NCI-H2081 treated with DMSO at 0.1 percent for 48 hours (cell line): ENCODE results near the gene TIMP2.
"Not testable (repeated sequence)": the region's sequence is repeated elsewhere in the genome, so short reads cannot be mapped to it uniquely, and the experiment has no call there.

Experiments
- DNase-seq: peaks from one replicate; lab custom pipeline; 2025; lab: John Stamatoyannopoulos, UW

Gene TIMP2

DNA sequence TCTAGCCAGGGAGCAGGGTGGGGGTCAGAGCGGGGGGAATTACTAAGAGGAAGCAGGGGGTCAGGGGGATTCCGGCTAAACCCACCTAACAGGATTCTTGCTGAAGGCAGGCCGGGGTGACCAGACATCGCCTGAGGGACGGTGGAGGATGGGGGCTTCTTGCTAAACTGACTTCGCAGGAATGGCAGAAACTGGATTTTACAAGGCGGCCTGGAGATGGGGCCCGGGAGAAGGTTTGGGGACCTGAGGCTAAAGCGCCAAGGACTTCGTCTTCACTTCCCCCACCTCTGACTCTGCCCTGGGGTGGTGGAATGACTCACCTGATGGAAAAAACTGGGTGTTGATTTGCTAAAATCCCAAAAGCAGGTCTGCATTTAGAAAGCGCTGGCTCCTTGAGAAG, 31.1 kb upstream of the TIMP2 start:
- no peak for DNase-seq

DNA sequence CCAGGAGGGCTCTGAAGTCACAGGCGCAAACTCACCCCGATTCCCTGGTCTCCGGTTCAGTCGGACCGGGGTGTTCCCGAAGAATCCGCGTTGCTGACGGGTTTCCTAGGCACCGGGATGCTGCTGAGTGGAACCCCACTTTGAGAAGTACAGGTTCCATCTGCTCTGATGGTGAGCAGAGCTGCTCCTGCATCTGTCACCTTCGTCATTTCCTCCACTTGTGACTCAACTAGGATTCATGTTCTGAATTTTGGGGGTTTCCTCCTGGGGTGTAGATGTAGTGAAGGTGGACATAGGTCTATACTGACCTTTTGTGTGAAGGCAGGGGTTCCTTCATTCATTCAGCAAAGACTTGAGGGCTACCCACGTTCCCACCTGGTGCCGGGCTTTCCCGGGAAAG, 29.5 kb upstream of the TIMP2 start:
- no peak for DNase-seq

DNA sequence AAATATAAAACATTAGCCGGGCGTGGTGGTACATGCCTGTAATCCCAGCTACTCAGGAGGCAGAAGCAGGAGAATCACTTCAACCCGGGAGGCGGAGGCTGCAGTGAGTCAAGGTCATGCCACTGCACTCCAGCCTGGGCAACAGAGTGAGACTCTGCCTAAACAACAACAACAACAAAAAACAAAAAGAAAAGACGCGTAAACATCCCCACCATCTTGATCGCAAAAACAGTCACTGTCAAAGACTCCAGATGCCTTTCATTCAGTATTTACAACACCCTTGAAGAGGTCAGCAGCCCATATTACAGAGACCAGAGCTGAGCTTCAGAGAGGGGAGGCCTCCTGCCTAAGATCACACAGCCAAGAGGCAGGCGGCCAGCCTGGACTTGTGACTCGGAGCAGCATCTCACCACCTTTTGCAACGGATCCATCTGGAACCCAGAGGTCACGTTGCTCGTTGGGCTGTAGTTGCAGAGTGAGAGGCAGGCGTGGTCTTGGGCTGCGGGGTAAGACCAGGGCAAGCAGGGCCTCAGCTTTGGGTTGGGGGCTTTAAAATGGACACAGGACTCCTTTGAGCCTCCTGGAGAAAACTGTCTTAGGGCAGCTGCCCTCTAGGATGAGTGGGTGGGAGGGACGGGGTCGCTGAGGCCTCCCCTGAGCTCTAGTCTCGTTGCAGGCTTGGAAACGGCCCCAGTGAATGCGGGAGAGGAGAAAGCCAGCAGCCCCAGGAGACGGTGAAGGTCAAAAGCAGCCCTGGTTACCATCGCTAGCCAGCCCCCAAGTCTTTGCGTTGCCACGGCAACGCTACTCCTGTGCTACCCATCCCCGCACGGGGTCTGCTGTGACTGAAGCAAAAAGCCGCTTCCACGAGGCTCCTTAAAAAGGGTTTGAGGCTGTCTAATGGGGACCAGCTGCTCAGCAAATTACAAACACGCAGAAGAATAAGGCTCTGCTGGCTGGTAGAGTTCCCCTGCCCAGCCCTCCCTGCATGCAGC, 28.5 kb upstream of the TIMP2 start:
- no peak for DNase-seq

DNA sequence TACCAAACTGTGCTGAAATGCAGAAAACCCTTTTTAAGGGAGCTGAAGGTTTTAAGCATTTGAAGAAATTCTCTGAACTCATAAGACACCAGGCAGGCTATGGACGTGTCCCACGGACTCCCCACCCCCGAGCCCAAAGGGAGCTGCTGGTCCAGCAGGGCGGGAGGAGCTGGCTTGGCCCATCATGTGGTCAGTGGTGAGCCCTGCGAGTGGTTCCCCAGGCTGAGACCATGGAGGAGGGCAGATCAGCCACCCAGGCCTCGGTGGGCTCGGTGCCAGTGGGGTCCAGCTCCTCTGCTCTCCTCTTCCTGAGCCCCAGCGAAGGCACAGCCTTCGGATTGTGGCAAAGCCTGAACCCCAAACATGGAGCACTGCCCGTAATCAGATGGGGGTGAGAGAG, 27.5 kb upstream of the TIMP2 start:
- no peak for DNase-seq

DNA sequence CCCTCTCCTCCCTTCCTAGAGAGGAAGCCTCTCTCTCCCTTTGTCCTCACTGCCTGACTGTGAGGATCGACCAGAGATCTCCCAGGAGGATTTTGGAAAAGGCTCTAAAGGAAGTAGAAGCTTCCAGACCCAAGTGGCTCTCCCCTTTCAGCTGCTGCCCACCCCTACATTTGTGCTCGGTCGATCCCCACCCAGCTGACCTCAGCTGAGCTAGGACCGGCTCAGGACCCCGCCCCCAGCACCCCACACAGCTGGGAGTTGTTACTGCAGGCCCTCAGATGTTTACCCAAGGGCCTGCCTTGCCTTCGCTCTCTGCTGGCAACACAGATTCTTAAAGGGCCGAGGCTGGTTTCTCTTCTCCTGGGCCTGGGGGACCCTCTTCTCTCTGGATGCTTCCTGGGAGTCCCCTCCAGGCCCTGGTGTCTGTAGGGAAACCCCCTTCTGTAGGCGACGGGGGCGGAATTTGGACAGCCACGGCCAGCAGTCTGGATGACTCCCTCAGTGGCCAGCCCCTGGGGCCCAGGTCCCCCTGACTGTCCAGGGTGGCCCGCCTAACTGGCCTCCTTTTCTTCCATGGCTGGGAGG, 26.9 kb upstream of the TIMP2 start:
- DNase-seq: no peak

DNA sequence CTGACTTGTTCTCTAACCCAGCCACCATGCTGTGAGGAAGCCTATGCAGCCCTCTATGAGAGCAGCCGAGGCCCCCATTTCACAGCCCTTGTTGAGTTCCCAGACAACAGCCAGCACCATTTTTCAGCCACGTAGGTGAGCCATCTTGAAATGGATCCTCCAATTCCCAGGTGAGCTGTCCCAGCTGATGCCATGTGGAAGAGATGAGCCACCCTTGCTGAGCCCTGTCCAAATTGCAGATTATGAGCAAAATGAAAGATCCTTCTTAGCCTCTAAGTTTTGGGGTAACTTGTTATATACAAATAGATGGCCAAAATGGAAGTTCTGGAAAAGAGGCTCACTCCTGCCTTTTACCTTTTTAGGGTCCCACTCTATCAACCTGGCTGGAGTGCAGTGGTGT, 25.7 kb upstream of the TIMP2 start:
- DNase-seq: no peak

DNA sequence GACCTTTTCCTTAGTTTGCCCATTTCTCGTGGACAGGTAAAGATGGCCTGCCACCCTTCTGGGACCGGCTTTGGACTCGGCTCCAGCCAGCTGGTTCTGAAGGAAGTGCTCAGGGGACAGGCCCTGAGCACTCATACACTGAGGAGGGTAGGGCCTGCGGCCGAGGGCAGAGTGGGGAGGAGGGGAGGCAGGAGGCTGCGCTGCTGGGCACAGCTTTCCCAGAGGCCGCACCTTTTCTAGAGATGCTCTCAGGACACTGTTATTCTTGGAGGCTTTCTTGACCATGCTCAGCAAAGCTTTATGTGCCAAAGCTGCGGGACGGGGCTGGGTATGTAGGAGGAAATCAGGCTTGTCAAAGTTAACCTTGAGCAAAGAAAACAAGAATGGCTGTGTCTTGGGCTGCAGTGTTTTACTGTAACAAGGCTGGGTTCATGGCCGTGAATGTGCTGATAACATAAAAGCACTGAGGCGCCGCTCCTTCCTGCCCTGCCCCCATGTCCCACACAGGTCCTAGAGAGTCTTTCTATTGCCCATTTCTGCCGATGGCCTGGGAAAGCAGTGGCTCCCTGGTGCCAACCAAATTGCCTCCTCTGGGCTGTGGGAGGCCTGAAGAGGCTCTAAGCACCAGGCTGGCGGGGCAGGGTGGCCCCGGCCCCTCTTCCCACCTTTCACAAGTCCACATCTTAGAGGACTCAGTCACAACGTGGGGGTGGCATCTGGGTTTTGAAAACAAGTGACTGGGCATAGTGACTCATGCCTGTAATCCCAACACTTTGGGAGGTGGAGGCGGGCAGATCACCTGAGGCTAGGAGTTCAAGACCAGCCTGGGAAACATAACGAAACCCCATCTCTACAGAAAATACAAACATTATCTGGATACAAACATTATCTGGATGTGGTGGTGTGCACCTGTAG, 22.3 kb upstream of the TIMP2 start:
- DNase-seq: no peak

DNA sequence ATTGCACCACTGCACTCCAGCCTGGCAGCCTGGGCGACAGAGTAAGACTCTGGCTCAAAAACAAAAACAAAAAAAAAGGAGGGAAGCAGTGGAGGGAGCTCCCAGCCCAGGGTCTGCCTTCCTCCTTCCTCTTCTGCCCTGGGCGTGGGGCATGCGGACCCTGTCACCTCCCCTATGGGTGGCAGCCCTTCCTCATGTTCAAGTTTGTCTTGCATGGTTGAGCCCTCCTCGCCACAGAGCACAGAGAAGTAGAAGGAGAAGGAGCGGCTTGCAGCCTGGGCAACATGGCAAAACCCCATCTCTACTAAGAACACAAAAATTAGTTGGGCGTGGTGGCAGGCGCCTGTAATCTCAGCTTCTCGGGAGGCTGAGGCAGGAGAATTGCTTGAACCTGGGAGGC, 21.4 kb upstream of the TIMP2 start:
- no peak for DNase-seq

DNA sequence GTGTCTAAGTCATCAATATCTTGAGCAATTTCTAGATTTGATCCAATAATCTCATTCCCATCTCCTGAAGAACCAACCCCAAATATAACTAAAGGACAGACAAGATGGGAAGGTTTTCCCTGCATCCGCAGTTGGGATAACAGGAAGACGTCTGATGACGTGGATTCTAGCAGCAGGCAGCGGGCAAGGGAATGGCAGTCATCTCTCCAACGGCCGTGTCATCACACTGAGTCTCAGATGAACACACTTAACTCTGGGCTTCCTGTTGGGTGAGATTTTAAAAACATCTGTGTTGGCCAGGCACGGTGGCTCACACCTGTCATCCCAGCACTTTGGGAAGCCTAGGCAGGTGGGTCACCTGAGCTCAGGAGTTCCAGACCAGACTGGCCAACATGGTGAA, 20.9 kb upstream of the TIMP2 start:
- no peak for DNase-seq

DNA sequence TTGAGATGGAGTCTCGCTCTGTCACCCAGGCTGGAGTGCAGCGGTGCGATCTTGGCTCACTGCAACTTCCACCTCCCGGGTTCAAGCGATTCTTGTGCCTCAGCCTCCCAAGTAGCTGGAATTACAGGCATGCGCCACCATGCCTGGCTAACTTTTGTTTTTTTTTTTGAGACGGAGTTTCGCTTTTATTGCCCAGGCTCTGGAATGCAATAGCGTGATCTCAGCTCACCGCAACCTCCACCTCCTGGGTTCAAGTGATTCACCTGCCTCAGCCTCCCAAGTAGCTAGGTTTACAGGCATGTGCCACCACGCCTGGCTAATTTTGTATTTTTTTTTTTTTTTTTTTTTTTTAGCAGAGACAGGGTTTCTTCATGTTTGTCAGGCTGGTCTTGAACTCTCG, 20.3 kb upstream of the TIMP2 start:
- DNase-seq: not testable (repeated sequence)

DNA sequence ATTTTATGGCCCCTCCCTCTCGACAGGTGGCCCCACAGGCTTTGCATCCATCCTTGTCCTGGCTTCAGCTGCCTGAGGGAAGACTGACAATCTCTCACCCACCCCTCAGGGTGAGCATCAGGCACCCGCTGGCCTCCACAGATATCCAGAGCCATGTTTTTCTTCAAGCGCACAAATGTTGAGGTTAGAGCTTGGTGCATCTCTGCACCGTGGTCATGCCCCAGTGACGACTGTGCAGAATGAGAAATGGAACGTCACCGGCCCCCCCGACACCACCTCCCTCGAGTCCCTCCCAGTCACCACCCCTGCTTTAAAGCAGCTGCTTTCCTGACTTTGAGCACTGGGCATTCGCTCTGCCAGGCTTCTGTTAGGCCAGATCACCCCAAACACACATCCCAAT, 19.8 kb upstream of the TIMP2 start:
- DNase-seq: no peak

DNA sequence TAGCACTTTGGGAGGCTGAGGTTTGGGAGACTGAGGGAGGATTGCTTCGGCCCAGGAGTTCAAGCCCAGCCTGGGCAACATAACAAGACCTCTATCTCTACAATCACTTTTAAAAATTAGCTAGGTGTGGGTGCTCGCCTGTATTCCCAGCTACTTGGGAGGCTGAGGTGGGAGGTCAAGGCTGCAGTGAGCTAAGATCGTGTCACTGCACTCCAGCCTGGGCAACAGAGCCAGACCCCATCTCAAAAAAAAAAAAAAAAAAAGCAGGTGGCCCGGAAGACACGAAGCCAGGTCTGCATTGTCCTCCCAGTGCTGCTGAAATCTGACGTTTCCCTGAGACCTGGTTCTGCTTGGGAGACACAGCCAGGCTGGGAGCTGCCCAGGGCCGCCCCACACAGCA, 18.8 kb upstream of the TIMP2 start:
- DNase-seq: no peak

DNA sequence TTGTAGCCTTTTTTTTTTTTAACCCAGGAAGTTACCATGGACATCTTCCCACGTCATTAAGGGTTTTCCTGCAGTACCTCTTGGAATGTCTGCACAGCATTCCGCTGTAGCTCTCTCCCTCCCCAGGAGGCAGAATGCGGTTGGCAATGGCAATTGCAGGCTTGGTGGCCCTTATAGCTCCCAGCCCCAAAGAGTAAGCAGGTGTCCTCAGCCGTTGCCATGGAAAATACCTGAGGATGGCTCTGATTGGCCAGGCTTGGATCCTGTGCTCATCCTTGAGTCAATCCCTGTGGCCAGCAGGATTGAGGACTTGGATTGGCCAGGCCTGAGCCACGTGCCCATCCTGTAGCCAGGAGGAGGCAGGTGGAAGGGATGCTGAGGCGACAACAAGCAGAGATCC, 15.5 kb upstream of the TIMP2 start:
- no peak for DNase-seq

DNA sequence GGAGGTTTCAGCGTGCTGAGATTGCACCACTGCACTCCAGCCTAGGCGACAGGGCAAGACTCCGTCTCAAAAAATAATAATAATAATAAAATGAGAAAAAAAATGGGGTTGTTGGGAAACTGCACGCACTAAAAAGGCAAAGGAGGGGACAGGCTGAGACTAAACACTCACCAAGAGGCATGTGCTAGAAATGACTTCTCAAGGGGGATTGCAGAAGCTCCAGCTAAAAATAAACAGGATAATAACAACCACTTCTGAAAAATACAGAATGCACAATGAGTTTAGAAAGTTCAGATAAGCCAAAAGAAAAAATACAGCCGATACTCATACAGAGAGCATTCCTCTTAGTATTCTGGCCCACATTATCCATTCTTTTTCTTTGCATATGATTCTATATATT, 15.1 kb upstream of the TIMP2 start:
- no peak for DNase-seq

DNA sequence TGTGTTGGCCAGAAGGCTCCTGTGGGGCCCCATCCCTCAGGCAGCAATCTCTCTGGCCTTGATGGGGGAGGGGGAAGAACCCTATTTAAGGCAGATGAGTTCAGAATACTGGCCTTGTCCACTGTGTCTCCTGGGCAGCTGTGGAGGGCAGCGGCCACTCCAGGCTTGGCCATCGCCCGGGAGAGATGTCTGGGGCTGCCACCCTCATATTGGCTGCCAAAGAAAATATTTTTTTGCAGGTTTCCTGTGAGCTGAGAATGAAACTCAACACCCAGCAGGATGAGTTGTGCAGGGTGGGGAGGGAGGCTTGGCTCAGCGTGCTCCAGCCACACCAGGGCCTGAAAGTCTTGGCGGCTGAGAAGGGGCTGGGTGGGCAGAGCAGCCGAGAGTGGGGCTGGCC, 14.4 kb upstream of the TIMP2 start:
- DNase-seq: no peak

DNA sequence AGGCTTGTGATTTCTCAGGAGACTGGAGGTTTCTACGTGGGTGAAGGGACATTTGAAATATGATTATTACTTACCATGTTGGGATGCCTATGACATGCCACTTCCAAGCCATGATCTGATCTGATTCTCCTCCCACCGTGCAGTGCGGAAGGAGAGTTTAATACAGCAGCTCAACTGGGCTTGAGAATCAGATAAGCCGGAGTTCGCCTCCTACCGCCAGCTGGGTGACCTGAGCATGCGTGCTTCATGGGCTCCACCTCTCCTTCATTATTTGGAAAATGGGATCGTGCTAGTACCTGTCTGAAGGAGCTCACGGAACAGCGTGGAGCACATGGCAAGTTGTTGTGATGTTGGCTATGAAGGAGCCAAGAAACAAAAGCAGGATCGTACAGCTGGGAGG, 12.4 kb upstream of the TIMP2 start:
- DNase-seq: no peak

DNA sequence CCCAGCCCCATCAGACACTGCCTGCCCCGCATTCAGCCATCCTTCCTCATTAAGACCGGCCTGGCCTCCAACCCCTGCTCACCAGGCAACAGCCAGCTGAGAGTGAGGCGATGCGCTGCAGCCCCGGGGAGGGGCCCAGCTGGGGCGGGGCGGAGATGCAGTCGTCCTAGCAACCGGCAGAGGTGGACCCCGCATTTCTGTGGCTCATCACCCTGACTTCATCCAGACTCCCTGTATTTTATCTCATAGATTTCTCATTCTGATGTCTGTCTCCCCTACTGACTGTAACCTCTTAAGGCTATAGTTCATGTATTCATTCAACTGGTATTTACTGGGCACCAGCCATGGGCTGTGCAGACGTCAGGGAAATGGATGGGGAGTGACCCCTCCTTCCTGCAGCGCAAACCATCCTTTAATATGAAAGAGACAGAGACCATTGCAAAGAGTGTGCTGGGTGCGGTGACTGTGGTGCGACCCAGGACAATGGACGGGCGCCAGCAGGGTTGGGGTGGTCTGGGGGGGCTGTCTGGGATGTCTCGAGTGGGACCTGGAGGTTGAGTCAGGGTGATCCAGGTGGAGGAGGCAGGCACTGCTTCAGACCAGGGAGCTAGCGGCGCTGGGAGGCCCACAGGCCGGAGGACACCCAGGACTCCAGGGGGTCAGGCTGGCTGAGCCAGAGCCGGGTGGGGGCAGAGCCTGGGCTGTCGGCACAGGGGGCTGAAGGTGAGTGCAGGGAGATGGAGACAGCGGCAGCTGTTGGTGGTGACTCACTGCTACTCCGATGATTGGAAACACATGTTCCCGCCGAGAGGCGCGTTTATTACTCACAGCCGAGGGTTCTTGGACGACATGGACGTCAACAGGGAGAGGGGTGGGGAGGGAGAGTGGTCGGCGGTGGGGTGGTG, 10.5 kb upstream of the TIMP2 start:
- no peak for DNase-seq

DNA sequence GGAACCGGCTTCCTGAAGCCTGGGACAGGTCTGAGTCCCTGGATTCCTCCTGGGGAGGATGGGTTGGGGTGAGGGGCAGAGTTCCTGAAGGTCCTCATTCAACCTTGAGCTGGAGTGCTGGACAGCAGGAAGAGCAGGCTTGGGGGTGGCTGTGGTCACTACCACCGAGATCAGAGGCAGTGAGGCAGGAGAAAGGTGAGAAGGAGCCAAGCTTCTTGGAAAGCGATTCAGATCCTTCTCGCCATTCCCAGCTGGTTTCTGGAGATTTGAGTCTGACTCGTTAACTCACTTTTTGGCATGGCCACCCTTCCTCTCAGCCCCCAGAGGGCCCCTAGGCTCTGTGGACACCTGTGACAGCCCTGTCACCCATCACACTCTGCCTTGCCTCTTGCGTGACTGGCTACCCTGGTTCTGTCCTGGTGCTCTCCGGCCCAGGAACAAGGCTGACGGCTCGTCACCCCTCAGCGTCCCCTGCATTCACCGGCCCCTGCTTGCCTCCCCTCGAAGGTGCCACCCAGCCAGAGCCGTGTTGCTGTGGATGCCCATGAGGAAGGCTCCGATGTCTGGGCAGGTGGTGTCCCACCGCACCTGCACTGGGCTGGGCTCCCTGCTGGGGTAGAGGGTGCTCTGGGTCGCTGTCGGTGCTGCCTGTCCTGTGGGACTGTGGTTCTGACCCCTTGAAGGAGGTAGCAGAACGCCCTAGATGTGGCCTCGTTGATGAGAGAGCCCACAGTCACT, 9.7 kb upstream of the TIMP2 start:
- DNase-seq: no peak

DNA sequence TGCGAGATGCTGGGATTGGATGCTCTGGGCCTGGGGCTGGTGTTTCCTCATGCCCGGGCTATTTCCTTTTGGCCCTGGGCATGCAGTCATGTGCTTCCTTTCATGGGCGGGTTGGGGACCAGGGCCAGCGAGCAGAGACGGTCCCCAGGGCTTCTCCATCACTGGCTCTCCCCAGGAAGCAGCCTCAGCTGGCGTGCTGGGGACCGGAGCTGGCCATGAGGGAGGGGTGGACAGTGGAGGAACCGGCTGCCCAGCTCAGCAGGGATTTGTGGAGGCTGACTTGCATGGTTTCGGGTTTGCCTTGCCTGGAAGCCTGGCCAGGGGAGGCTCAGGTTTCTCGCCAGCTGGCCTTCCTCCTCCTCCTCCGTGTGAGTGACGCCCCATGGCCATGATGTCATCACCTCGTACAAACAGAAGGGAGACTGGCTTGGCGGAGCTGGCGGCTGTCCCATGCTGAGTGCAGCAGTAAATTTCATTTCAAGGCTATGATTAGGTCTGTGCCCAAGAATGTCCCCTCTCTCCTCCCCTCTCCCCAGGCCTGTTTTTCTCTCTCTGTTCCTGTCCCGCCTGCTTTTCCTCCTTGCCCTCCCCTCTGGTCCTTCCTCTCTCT, 8.9 kb upstream of the TIMP2 start:
- DNase-seq: peak; percentile 72
